IMR-90 (cell line): Measurements from ENCODE around the gene SYNRG. TPM values are rescaled to one million over a fixed set of nuclear protein-coding genes. Genes with fewer than 3 reads are reported as not detected.

Source experiments
- ATAC-seq: fragments of 200-7000 bp; cut with Tn5 transposase; 2 replicates; pipeline ENCODE4 v1.9.1; 2020; ENCODE audit warnings: low read depth, mild to moderate bottlenecking, moderate library complexity
- BruUV-seq: library from RNA; stranded (reverse); fragments of 400-500 nt; replicated peaks from 2 replicates; lab custom pipeline; 2021; lab: Mats Ljungman, UMichigan
- CTCF ChIA-PET: fragments of 300-600 bp; formaldehyde crosslinking; extraction: SDS; loops from one replicate; lab custom pipeline; 2021; ENCODE audit warnings: antibody characterized with exemption; lab: Yijun Ruan, JAX
- POLR2A ChIA-PET: fragments of 300-600 bp; sonication (Branson Sonifier 250); formaldehyde crosslinking; loops from one replicate; lab custom pipeline; 2022; ENCODE audit warnings: antibody characterized with exemption; ENCODE audit not compliant: unreplicated experiment; lab: Charles Lee
- DNase-seq: peaks from one replicate; pipeline ENCODE4 v3.0.0; 2013
- H2AFZ ChIP-seq: replicated peaks from 2 replicates; pipeline ENCODE3; 2013; ENCODE audit warnings: low read length, mild to moderate bottlenecking; ENCODE audit not compliant: poor library complexity
- H2AK5ac ChIP-seq: 2 replicates; pipeline ENCODE4 v1.6.1; 2013; ENCODE audit warnings: low read depth, low read length, inconsistent platforms
- H2AK9ac ChIP-seq: replicated peaks from 2 replicates; pipeline ENCODE3; 2013; ENCODE audit warnings: mild to moderate bottlenecking, low read depth, low read length, moderate library complexity; ENCODE audit not compliant: poor library complexity
- H2BK120ac ChIP-seq: 2 replicates; pipeline ENCODE4 v1.6.1; 2013; ENCODE audit warnings: low read depth, low read length, inconsistent platforms
- H2BK15ac ChIP-seq: 3 replicates; pipeline ENCODE4 v1.6.1; 2013; ENCODE audit warnings: low read depth, low read length, inconsistent platforms
- H2BK20ac ChIP-seq: 2 replicates; pipeline ENCODE4 v1.6.1; 2013; ENCODE audit warnings: low read depth, mild to moderate bottlenecking, inconsistent platforms, low read length, moderate library complexity
- H2BK5ac ChIP-seq: 2 replicates; pipeline ENCODE4 v1.6.1; 2013; ENCODE audit warnings: mild to moderate bottlenecking, low read depth, low read length, inconsistent platforms; ENCODE audit not compliant: poor library complexity, severe bottlenecking
- H3K14ac ChIP-seq: replicated peaks from 2 replicates; pipeline ENCODE4 v1.6.1; 2013; ENCODE audit warnings: low read depth, low read length, inconsistent platforms
- H3K18ac ChIP-seq: 2 replicates; pipeline ENCODE4 v1.6.1; 2013; ENCODE audit warnings: low read depth, low read length, control low read depth
- H3K23ac ChIP-seq: 2 replicates; pipeline ENCODE4 v1.6.1; 2013; ENCODE audit warnings: low read depth, low read length, inconsistent platforms
- H3K27ac ChIP-seq: 2 replicates; pipeline ENCODE4 v1.5.1; 2013; ENCODE audit warnings: mild to moderate bottlenecking, control low read depth, low read length; ENCODE audit not compliant: insufficient read depth
- H3K27me3 ChIP-seq: 2 replicates; pipeline ENCODE4 v1.6.1; 2013; ENCODE audit warnings: low read length; ENCODE audit not compliant: control insufficient read depth, insufficient read depth
- H3K36me3 ChIP-seq: 2 replicates; pipeline ENCODE4 v1.6.1; 2013; ENCODE audit warnings: low read length, mixed read lengths; ENCODE audit not compliant: control insufficient read depth, insufficient read depth
- H3K4ac ChIP-seq: 2 replicates; pipeline ENCODE4 v1.6.1; 2013; ENCODE audit warnings: low read depth, low read length, inconsistent platforms
- H3K4me1 ChIP-seq: 2 replicates; pipeline ENCODE4 v1.6.1; 2013; ENCODE audit warnings: low read length, mixed read lengths; ENCODE audit not compliant: control insufficient read depth, insufficient read depth
- H3K4me2 ChIP-seq: 2 replicates; pipeline ENCODE4 v1.6.1; 2013; ENCODE audit warnings: low read depth, mild to moderate bottlenecking, control low read depth, low read length, moderate library complexity
- H3K4me3 ChIP-seq: 2 replicates; pipeline ENCODE4 v1.5.1; 2013; ENCODE audit warnings: low read depth, mild to moderate bottlenecking, control low read depth, low read length, moderate library complexity; ENCODE audit not compliant: insufficient read depth
- H3K56ac ChIP-seq: 2 replicates; pipeline ENCODE4 v1.6.1; 2013; ENCODE audit warnings: low read length, inconsistent platforms; ENCODE audit not compliant: insufficient read depth; ENCODE audit errors: extremely low read depth
- H3K79me1 ChIP-seq, 2 experiments: 2 replicates each; pipeline ENCODE4 v1.6.1; 2013; ENCODE audit warnings: low read length in 2 of 2, inconsistent platforms in 1 of 2, low read depth in 1 of 2
- H3K9ac ChIP-seq: 2 replicates; pipeline ENCODE4 v1.6.1; 2013; ENCODE audit warnings: low read depth, low read length, control low read depth
- H3K9me1 ChIP-seq: 2 replicates; pipeline ENCODE4 v1.6.1; 2013; ENCODE audit warnings: low read length, inconsistent platforms; ENCODE audit not compliant: insufficient read depth
- H3K9me3 ChIP-seq: 2 replicates; pipeline ENCODE4 v1.6.1; 2013; ENCODE audit warnings: low read length; ENCODE audit not compliant: control insufficient read depth, insufficient read depth
- H4K20me1 ChIP-seq: 2 replicates; pipeline ENCODE4 v1.6.1; 2013; ENCODE audit warnings: low read length, inconsistent platforms; ENCODE audit not compliant: insufficient read depth
- H4K5ac ChIP-seq: 2 replicates; pipeline ENCODE4 v1.6.1; 2013; ENCODE audit warnings: mild to moderate bottlenecking, low read depth, low read length, control low read depth
- H4K8ac ChIP-seq, 2 experiments: 2 replicates each; pipeline ENCODE4 v1.6.1; 2013; ENCODE audit warnings: low read depth in 2 of 2, low read length in 2 of 2, control low read depth in 1 of 2, inconsistent platforms in 1 of 2
- H4K91ac ChIP-seq: 2 replicates; pipeline ENCODE4 v1.6.1; 2013; ENCODE audit warnings: low read depth, low read length, inconsistent platforms; ENCODE audit not compliant: insufficient read depth
- BHLHE40 ChIP-seq: fragments of 150-350 bp; IDR thresholded peaks from 2 replicates; pipeline ENCODE4 v1.6.1; 2016; ENCODE audit warnings: mild to moderate bottlenecking, low read depth, low read length
- CEBPB ChIP-seq: IDR thresholded peaks from 2 replicates; pipeline ENCODE4 v1.6.1; 2012; ENCODE audit warnings: low read depth, low read length, improper control_type of control experiment
- CHD1 ChIP-seq: IDR thresholded peaks from 2 replicates; pipeline ENCODE4 v1.6.1; 2012; ENCODE audit warnings: low read depth, low read length, improper control_type of control experiment
- ELK1 ChIP-seq: fragments of 150-350 bp; IDR thresholded peaks from 2 replicates; pipeline ENCODE4 v1.6.1; 2016; ENCODE audit warnings: low read depth, mild to moderate bottlenecking, low read length, moderate library complexity, borderline replicate concordance
- MAZ ChIP-seq: IDR thresholded peaks from 2 replicates; pipeline ENCODE4 v1.6.1; 2012; ENCODE audit warnings: low read depth, mild to moderate bottlenecking, low read length, improper control_type of control experiment, moderate library complexity, borderline replicate concordance
- MXI1 ChIP-seq: IDR thresholded peaks from 2 replicates; pipeline ENCODE4 v1.6.1; 2012; ENCODE audit warnings: low read depth, mild to moderate bottlenecking, low read length, moderate library complexity, borderline replicate concordance
- NFE2L2 ChIP-seq: fragments of 150-350 bp; IDR thresholded peaks from 2 replicates; pipeline ENCODE4 v1.6.1; 2016; ENCODE audit warnings: low read depth, mild to moderate bottlenecking, low read length
- POLR2A ChIP-seq: IDR thresholded peaks from 2 replicates; pipeline ENCODE4 v1.6.1; 2012; ENCODE audit warnings: mild to moderate bottlenecking, low read depth, low read length
- RAD21 ChIP-seq: IDR thresholded peaks from 2 replicates; pipeline ENCODE4 v1.6.1; 2012; ENCODE audit warnings: low read length, improper control_type of control experiment
- RCOR1 ChIP-seq: IDR thresholded peaks from 2 replicates; pipeline ENCODE4 v1.6.1; 2012; ENCODE audit warnings: mild to moderate bottlenecking, low read length, improper control_type of control experiment; ENCODE audit not compliant: insufficient replicate concordance
- RFX5 ChIP-seq: IDR thresholded peaks from 2 replicates; pipeline ENCODE4 v1.8.0; 2012; ENCODE audit warnings: low read depth, mild to moderate bottlenecking, low read length, moderate library complexity
- SMC3 ChIP-seq: fragments of 150-350 bp; IDR thresholded peaks from 2 replicates; pipeline ENCODE4 v1.6.1; 2016; ENCODE audit warnings: low read depth, mild to moderate bottlenecking, antibody characterized with exemption, low read length, moderate library complexity
- USF2 ChIP-seq: fragments of 150-350 bp; IDR thresholded peaks from 2 replicates; pipeline ENCODE4 v1.6.1; 2017; ENCODE audit warnings: mild to moderate bottlenecking, antibody characterized with exemption, low read length, low read depth
- WGBS, 2 experiments: methylation state at CpG; one replicate each; pipeline versions ENCODE4 v1.1.5 to v1.1.7; 2013; ENCODE audit warnings: missing lambda C conversion rate in 2 of 2; ENCODE audit not compliant: insufficient read length in 1 of 2; ENCODE audit errors: extremely low coverage in 2 of 2; 5-methylcytosine and 5-hydroxymethylcytosine counted together
- dilution Hi-C: fragments of 300-500 bp; cut with HindIII; formaldehyde crosslinking; loops from one replicate; pipeline ENCODE4 v1.14.3; 2018; ENCODE audit warnings: low sequenced_read_pairs; ENCODE audit not compliant: unreplicated experiment
- in situ Hi-C: fragments of 300-500 bp; cut with MboI; formaldehyde crosslinking; loops from 3 replicates; pipeline ENCODE4 v1.14.3; 2019; ENCODE audit warnings: low sequenced_read_pairs, inconsistent platforms, mixed read lengths
- intact Hi-C: fragments of 100-400 bp; cut with micrococcal nuclease; formaldehyde crosslinking; loops from 2 replicates; pipeline ENCODE4 v1.10.0; 2022
- polyA plus RNA-seq, 3 experiments: library from polyadenylated mRNA; depleted of rRNA; stranded (reverse); fragments of >200 nt; gene quantifications; 2 replicates each; pipeline ENCODE4 v1.2.3, GENCODE V29; 2012; ENCODE audit warnings: low replicate concordance in 1 of 3
- total RNA-seq: library from RNA; depleted of rRNA; stranded (reverse); fragments of >200 nt; gene quantifications from 2 replicates; pipeline ENCODE4 v1.2.3, GENCODE V29; 2012

The SYNRG gene
- total and polyA plus RNA-seq, 2 of the 4 experiments (the other 2 are of a cell fraction), result 11.7 to 15.2 TPM

- in situ Hi-C loops, result no loop called here
Observed at GRCh38 chr17:37585066-37585465, 24.2 kb downstream of the SYNRG start.

More at GRCh38 chr17:37585066-37585465, 24.2 kb downstream of the SYNRG start:
- POLR2A ChIA-PET, result no interaction called here
- BruUV-seq, result no TSS peak
- dilution Hi-C loops, result no loop called here
- Histone ChIP-seq H3K14ac (no peak overlapping the region), H3K4me1 (no peaks in the 10 kb centered on the region), H3K36me3 (peaks cover 37% of the 10 kb centered on the region), H3K9ac (no peak overlapping the region), H2BK5ac (no peak overlapping the region), H3K27me3 (no peaks in the 10 kb centered on the region), H2BK15ac (no peak overlapping the region), H2BK20ac (no peak overlapping the region), H2AK5ac (no peak overlapping the region), H3K4me2 (no peak overlapping the region), H2BK120ac (no peak overlapping the region), H3K27ac (no peak overlapping the region), H4K91ac (no peak overlapping the region), H4K5ac (no peak overlapping the region), H3K4me3 (no peak overlapping the region), H3K23ac (no peak overlapping the region), H4K8ac (no peak overlapping the region), H4K20me1 (peaks cover 8% of the 10 kb centered on the region; the same call in 1 of the 2 replicates), H2AFZ (no peak overlapping the region), H3K56ac (no peak overlapping the region), H2AK9ac (no peak overlapping the region), H3K9me3 (no peaks in the 10 kb centered on the region), H3K9me1 (peaks cover 5% of the 10 kb centered on the region), H3K18ac (no peak overlapping the region), H3K4ac (no peak overlapping the region), H3K79me1 (peaks cover 21 to 29% of the 10 kb centered on the region in 2 experiments)
- intact Hi-C loops, result no loop called here
- DNase-seq (no peak), ATAC-seq (no peak)
- CTCF ChIA-PET, result no interaction called here
- no CpG with 5 or more reads among the region's 3 CpGs for WGBS, 2 experiments
- no peak for TF ChIP-seq CHD1
- TF ChIP-seq ELK1, result no peak
- TF ChIP-seq CEBPB, result no peak
- no peak for TF ChIP-seq RCOR1
- no peak for TF ChIP-seq POLR2A
- TF ChIP-seq BHLHE40, result no peak
- no peak for TF ChIP-seq RFX5
- no peak for TF ChIP-seq NFE2L2
- no peak for TF ChIP-seq SMC3
- TF ChIP-seq MXI1, result no peak
- no peak for TF ChIP-seq USF2
- no peak for TF ChIP-seq RAD21
- no peak for TF ChIP-seq MAZ
